OCI-LY1 (cell line): ENCODE measurements around the gene NKPD1.

Source experiments
- H2AFZ ChIP-seq: fragments of 200-600 bp; sonication (generic), shearing (Covaris generic); 2 replicates; pipeline ENCODE4 v1.6.0; 2014; ENCODE audit warnings: antibody characterized with exemption, mild to moderate bottlenecking, low read length
- H3F3A ChIP-seq: fragments of 200-600 bp; sonication (generic), shearing (Covaris generic); 2 replicates; pipeline ENCODE4 v1.6.0; 2014; ENCODE audit warnings: mild to moderate bottlenecking, antibody characterized with exemption, low read length, moderate library complexity; ENCODE audit not compliant: insufficient read depth
- H3K27ac ChIP-seq: fragments of 200-600 bp; sonication (generic); 2 replicates; pipeline ENCODE4 v1.5.1; 2014; ENCODE audit warnings: low read length, mixed run types, mild to moderate bottlenecking, low read depth; ENCODE audit not compliant: poor library complexity, severe bottlenecking
- H3K27me3 ChIP-seq: fragments of 200-600 bp; sonication (generic); 2 replicates; pipeline ENCODE4 v1.6.0; 2014; ENCODE audit warnings: antibody characterized with exemption, mild to moderate bottlenecking, low read length, moderate library complexity; ENCODE audit not compliant: insufficient read depth
- H3K36me3 ChIP-seq: fragments of 200-600 bp; sonication (generic); 2 replicates; pipeline ENCODE4 v1.6.1; 2014; ENCODE audit warnings: mild to moderate bottlenecking, antibody characterized with exemption, low read length, moderate library complexity, mixed read lengths; ENCODE audit not compliant: insufficient read depth
- H3K4me1 ChIP-seq: fragments of 200-600 bp; sonication (generic); 2 replicates; pipeline ENCODE4 v1.5.1; 2014; ENCODE audit warnings: mild to moderate bottlenecking, low read length, moderate library complexity; ENCODE audit not compliant: insufficient read depth, severe bottlenecking
- H3K4me2 ChIP-seq: fragments of 200-600 bp; sonication (generic), shearing (Covaris generic); 2 replicates; pipeline ENCODE4 v1.6.1; 2014; ENCODE audit warnings: low read length
- H3K4me3 ChIP-seq: fragments of 200-600 bp; sonication (generic); 2 replicates; pipeline ENCODE4 v1.5.1; 2014; ENCODE audit warnings: low read length, low read depth, mild to moderate bottlenecking, mixed read lengths; ENCODE audit not compliant: poor library complexity, severe bottlenecking
- H3K79me2 ChIP-seq: fragments of 200-600 bp; shearing (Covaris generic); 2 replicates; pipeline ENCODE4 v1.6.1; 2016; ENCODE audit warnings: mixed run types, low read length, mixed read lengths; ENCODE audit not compliant: insufficient read depth
- H3K9ac ChIP-seq: fragments of 200-600 bp; sonication (generic), shearing (Covaris generic); 2 replicates; pipeline ENCODE4 v1.6.1; 2014; ENCODE audit warnings: mild to moderate bottlenecking, low read length, mixed read lengths
- H3K9me2 ChIP-seq: fragments of 200-600 bp; sonication (generic), shearing (Covaris generic); 2 replicates; pipeline ENCODE4 v1.6.1; 2014; ENCODE audit warnings: low read depth, mild to moderate bottlenecking, low read length, mixed read lengths
- H3K9me3 ChIP-seq: fragments of 200-600 bp; shearing (Covaris generic); 2 replicates; pipeline ENCODE4 v1.6.1; 2014; ENCODE audit warnings: low read length, mixed read lengths
- H4K20me1 ChIP-seq: fragments of 200-600 bp; sonication (generic), shearing (Covaris generic); 2 replicates; pipeline ENCODE4 v1.6.0; 2016; ENCODE audit warnings: mild to moderate bottlenecking, low read length; ENCODE audit not compliant: insufficient read depth
- EZH2 ChIP-seq: fragments of 200-600 bp; sonication (generic), shearing (Covaris generic); IDR thresholded peaks from 2 replicates; pipeline ENCODE4 v1.8.0; 2017; ENCODE audit warnings: borderline replicate concordance, mixed run types, mild to moderate bottlenecking, antibody characterized with exemption, low read length, moderate library complexity, mixed read lengths
- TF ChIP-seq, protein P1 (sequence below): fragments of 200-600 bp; sonication (generic), shearing (Covaris generic); IDR thresholded peaks from 2 replicates; pipeline ENCODE4 v1.5.1; 2017; ENCODE audit warnings: mild to moderate bottlenecking, antibody characterized with exemption, low read length, moderate library complexity, mixed read lengths

The NKPD1 gene

DNA sequence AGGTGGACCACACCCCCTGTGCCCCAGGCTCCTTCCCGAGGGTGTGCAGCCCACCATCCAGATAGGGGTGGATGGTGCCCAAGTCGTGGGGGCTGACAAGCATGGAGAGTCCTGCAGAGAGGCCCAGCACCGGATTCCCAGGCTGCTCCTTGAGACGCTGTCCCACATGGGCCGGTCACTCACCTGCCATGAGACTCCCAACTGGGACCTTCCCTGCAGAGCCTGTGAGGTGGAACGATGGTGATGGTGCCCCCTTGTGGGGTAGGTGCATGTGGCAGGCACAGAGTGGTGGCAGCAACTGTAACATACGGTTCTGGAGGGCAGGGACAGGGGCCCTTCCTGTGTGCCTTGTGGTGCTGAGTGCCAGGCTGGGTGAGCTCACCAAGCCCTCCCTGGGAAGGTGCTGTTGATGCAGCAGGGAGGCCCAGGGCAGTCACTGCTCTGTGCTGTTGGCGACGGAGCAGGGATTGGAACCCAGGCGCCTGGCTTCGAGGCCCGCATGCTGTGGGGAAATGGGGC lies 34.7 kb downstream of the NKPD1 start:
- no peaks in the 10 kb centered on the region for H3F3A ChIP-seq
- no peaks in the 10 kb centered on the region for H3K9me2 ChIP-seq
- H3K27ac ChIP-seq = no peak overlapping the region
- no peak overlapping the region for H2AFZ ChIP-seq
- no peak overlapping the region for H3K4me3 ChIP-seq
- H3K36me3 ChIP-seq = peaks cover 4% of the 10 kb centered on the region; the same call in 1 of the 2 replicates
- peaks cover 31% of the 10 kb centered on the region for H3K4me1 ChIP-seq
- H4K20me1 ChIP-seq = no peaks in the 10 kb centered on the region
- no peaks in the 10 kb centered on the region for H3K9me3 ChIP-seq
- no peaks in the 10 kb centered on the region for H3K27me3 ChIP-seq
- H3K4me2 ChIP-seq = peak overlapping the region; percentile 7; the same call in 1 of the 2 replicates
- H3K9ac ChIP-seq = no peak overlapping the region
- 0 out of 2 replicates have a peak, but pooled peaks cover 4% of the 10 kb centered on the region for H3K79me2 ChIP-seq
- TF ChIP-seq, protein P1, sequence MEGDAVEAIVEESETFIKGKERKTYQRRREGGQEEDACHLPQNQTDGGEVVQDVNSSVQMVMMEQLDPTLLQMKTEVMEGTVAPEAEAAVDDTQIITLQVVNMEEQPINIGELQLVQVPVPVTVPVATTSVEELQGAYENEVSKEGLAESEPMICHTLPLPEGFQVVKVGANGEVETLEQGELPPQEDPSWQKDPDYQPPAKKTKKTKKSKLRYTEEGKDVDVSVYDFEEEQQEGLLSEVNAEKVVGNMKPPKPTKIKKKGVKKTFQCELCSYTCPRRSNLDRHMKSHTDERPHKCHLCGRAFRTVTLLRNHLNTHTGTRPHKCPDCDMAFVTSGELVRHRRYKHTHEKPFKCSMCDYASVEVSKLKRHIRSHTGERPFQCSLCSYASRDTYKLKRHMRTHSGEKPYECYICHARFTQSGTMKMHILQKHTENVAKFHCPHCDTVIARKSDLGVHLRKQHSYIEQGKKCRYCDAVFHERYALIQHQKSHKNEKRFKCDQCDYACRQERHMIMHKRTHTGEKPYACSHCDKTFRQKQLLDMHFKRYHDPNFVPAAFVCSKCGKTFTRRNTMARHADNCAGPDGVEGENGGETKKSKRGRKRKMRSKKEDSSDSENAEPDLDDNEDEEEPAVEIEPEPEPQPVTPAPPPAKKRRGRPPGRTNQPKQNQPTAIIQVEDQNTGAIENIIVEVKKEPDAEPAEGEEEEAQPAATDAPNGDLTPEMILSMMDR = peak; percentile 95
- no peak for TF ChIP-seq EZH2

DNA sequence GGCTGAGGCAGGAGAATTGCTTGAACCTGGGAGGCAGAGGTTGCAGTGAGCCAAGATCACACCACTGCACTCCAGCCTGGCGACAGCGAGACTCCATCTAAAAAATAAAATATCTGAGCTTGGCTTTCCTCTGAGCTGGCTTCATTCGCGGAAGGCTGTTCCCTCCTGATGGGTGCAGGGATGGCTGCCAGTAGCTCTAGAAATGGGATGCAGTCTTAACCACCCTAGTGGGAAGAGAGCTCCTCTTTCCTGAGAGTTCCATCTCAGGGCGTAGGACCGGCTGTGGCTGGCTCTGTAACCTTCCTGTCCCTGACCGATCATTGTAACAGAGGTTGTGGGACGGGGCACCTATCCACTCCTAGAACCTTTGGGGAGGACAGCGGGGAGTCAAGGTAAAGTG lies 35.4 kb downstream of the NKPD1 start:
- peaks cover 4% of the 10 kb centered on the region; the same call in 1 of the 2 replicates for H3K36me3 ChIP-seq
- no peaks in the 10 kb centered on the region for H3F3A ChIP-seq
- H3K27me3 ChIP-seq = no peaks in the 10 kb centered on the region
- no peaks in the 10 kb centered on the region for H3K9me3 ChIP-seq
- H3K9ac ChIP-seq = no peak overlapping the region
- H4K20me1 ChIP-seq = no peaks in the 10 kb centered on the region
- no peak overlapping the region for H3K4me2 ChIP-seq
- H3K27ac ChIP-seq = no peak overlapping the region
- no peak overlapping the region for H3K4me3 ChIP-seq
- no peak for TF ChIP-seq EZH2
- TF ChIP-seq, protein P1 = no peak
- 0 out of 2 replicates have a peak, but pooled peaks cover 4% of the 10 kb centered on the region for H3K79me2 ChIP-seq
- no peak overlapping the region for H2AFZ ChIP-seq
- H3K4me1 ChIP-seq = peaks cover 28% of the 10 kb centered on the region
- no peaks in the 10 kb centered on the region for H3K9me2 ChIP-seq

DNA sequence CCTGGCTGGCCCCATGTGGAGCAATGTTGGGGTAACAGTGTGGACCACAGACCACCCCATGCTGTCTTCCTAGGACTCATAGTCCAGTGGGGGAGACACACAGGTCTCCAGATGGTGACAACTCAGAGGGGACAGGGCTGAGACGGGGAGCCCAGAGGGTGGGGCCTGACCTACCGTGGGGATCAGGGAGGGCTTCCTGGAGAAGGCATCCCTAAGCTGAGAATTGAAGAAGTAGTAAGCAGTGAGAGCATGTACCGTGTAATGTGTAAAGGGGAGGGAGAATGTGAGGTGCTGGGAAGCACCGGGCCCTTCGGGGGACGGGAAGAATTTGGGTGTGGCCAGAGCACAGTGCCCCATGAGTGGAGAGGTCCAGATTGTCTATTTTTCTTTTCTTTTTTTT lies 36.8 kb downstream of the NKPD1 start:
- Histone ChIP-seq H3K36me3 (peaks cover 4% of the 10 kb centered on the region; the same call in 1 of the 2 replicates), H2AFZ (no peak overlapping the region), H3K4me3 (no peak overlapping the region), H3K79me2 (0 out of 2 replicates have a peak, but pooled peaks cover 4% of the 10 kb centered on the region), H3K4me2 (no peak overlapping the region), H3K27me3 (no peaks in the 10 kb centered on the region), H3K9ac (no peak overlapping the region), H3K4me1 (peaks cover 32% of the 10 kb centered on the region), H4K20me1 (no peaks in the 10 kb centered on the region), H3F3A (no peaks in the 10 kb centered on the region), H3K27ac (no peak overlapping the region), H3K9me2 (no peaks in the 10 kb centered on the region), H3K9me3 (no peaks in the 10 kb centered on the region)
- no peak for TF ChIP-seq EZH2
- TF ChIP-seq, protein P1 = no peak
